Measurements from ENCODE around the gene PPM1L.
"Not testable (repeated sequence)": the region's sequence is repeated elsewhere in the genome, so short reads cannot be mapped to it uniquely, and the experiment has no call there.

Gene PPM1L

GRCh38 chr3:160755776-160756304 is at the start of gene PPM1L:
Gene PPM1L, plus strand, starts transcription at chr3:160756231.
- no peak for DNase-seq

- peak; percentile 13 for DNase-seq
Observed at GRCh38 chr3:160707187-160707794, 48.7 kb upstream of the PPM1L start.

GRCh38 chr3:160709477-160710182 is 46.4 kb upstream of the PPM1L start:
- DNase-seq = no peak

GRCh38 chr3:160713144-160713543 is 42.9 kb upstream of the PPM1L start:
- not testable (repeated sequence) for DNase-seq

- DNase-seq = no peak
Observed at GRCh38 chr3:160719710-160720109, 36.3 kb upstream of the PPM1L start.

- no peak for DNase-seq
Observed at GRCh38 chr3:160720123-160720746, 35.8 kb upstream of the PPM1L start.

GRCh38 chr3:160722331-160722730 is 33.7 kb upstream of the PPM1L start:
- no peak for DNase-seq

- no peak for DNase-seq
Observed at GRCh38 chr3:160725338-160725737, 30.7 kb upstream of the PPM1L start.

- no peak for DNase-seq
Observed at GRCh38 chr3:160735826-160736225, 20.2 kb upstream of the PPM1L start.

GRCh38 chr3:160738048-160738447 is 18.0 kb upstream of the PPM1L start:
- DNase-seq = no peak

GRCh38 chr3:160739079-160739478 is 17.0 kb upstream of the PPM1L start:
- no peak for DNase-seq

- DNase-seq = no peak
Observed at GRCh38 chr3:160746976-160747375, 9.1 kb upstream of the PPM1L start.

- DNase-seq = no peak
Observed at GRCh38 chr3:160747422-160747821, 8.6 kb upstream of the PPM1L start.

GRCh38 chr3:160748231-160748630 is 7.8 kb upstream of the PPM1L start:
- no peak for DNase-seq

- no peak for DNase-seq
Observed at GRCh38 chr3:160748787-160749186, 7.2 kb upstream of the PPM1L start.

GRCh38 chr3:160753953-160754352 is 2.1 kb upstream of the PPM1L start:
- DNase-seq = no peak

- DNase-seq = peak; percentile 40
Observed at GRCh38 chr3:160754371-160754854, 1.6 kb upstream of the PPM1L start.

- DNase-seq = peak; percentile 88
Observed at GRCh38 chr3:160754855-160755747, 930 bp upstream of the PPM1L start.

GRCh38 chr3:160757233-160758106 is 1.4 kb downstream of the PPM1L start:
- no peak for DNase-seq

- DNase-seq = no peak
Observed at GRCh38 chr3:160758929-160759577, 3.0 kb downstream of the PPM1L start.

- DNase-seq = no peak
Observed at GRCh38 chr3:160763073-160763472, 7.0 kb downstream of the PPM1L start.
